RWPE2 (cell line): ENCODE measurements around the gene CDK15.
A peak's percentile ranks its signal among the peaks of the same experiment; 100 is the strongest.

Source experiments
- ATAC-seq: fragments of 200-7000 bp; cut with Tn5 transposase; 3 replicates; pipeline ENCODE4 v1.9.1; 2021; ENCODE audit warnings: low read depth
- DNase-seq: peaks from one replicate; pipeline ENCODE4 v3.0.0-alpha.2; 2020; ENCODE audit warnings: low spot score
- H3K27ac ChIP-seq: fragments of 450-650 bp; 2 replicates; pipeline ENCODE4 v1.5.1; 2017; ENCODE audit warnings: mild to moderate bottlenecking; ENCODE audit not compliant: poor library complexity, severe bottlenecking
- H3K27me3 ChIP-seq: fragments of 250-450 bp; sonication (Bioruptor Pico); 2 replicates; pipeline ENCODE4 v1.5.1; 2021; ENCODE audit warnings: mild to moderate bottlenecking, moderate library complexity; ENCODE audit not compliant: insufficient read depth, poor library complexity, severe bottlenecking
- H3K36me3 ChIP-seq: fragments of 250-450 bp; sonication (Bioruptor Pico); 2 replicates; pipeline ENCODE4 v1.5.1; 2020; ENCODE audit warnings: low read depth, mild to moderate bottlenecking, moderate library complexity
- H3K4me1 ChIP-seq: fragments of 250-450 bp; sonication (Bioruptor Pico); 2 replicates; pipeline ENCODE4 v1.5.1; 2021; ENCODE audit warnings: mild to moderate bottlenecking, moderate library complexity; ENCODE audit not compliant: insufficient read depth, poor library complexity, severe bottlenecking
- H3K4me3 ChIP-seq: fragments of 250-450 bp; sonication (Bioruptor Pico); 2 replicates; pipeline ENCODE4 v1.5.1; 2021; ENCODE audit warnings: mild to moderate bottlenecking, moderate library complexity; ENCODE audit not compliant: severe bottlenecking
- H3K9me3 ChIP-seq: fragments of 250-450 bp; sonication (Bioruptor Pico); 2 replicates; pipeline ENCODE4 v1.5.1; 2021; ENCODE audit warnings: mild to moderate bottlenecking, moderate library complexity; ENCODE audit not compliant: severe bottlenecking
- CTCF ChIP-seq: fragments of 450-650 bp; IDR thresholded peaks from one replicate; pipeline ENCODE4 v1.5.1; 2017; ENCODE audit warnings: mild to moderate bottlenecking, moderate library complexity; ENCODE audit not compliant: poor library complexity, severe bottlenecking

The CDK15 gene

GRCh38 chr2:201906777-201907562 lies 100.6 kb downstream of the CDK15 start:
- no peaks in the 10 kb centered on the region for H3K4me1 ChIP-seq
- no peaks in the 10 kb centered on the region for H3K36me3 ChIP-seq
- H3K27ac ChIP-seq = no peak overlapping the region
- no peak overlapping the region for H3K4me3 ChIP-seq
- DNase-seq (no peak), ATAC-seq (no peak)
- no peak for TF ChIP-seq CTCF
- H3K9me3 ChIP-seq = no peaks in the 10 kb centered on the region
- no peaks in the 10 kb centered on the region for H3K27me3 ChIP-seq

GRCh38 chr2:201907563-201907881 lies 101.2 kb downstream of the CDK15 start:
- Histone ChIP-seq H3K4me3 (no peak overlapping the region), H3K27me3 (no peaks in the 10 kb centered on the region), H3K27ac (no peak overlapping the region), H3K4me1 (no peaks in the 10 kb centered on the region), H3K9me3 (no peaks in the 10 kb centered on the region), H3K36me3 (no peaks in the 10 kb centered on the region)
- no peak for TF ChIP-seq CTCF
- ATAC-seq = no peak
- no peak for DNase-seq

- Histone ChIP-seq H3K9me3 (no peaks in the 10 kb centered on the region), H3K4me1 (no peaks in the 10 kb centered on the region), H3K4me3 (no peak overlapping the region), H3K36me3 (no peaks in the 10 kb centered on the region), H3K27ac (no peak overlapping the region), H3K27me3 (no peaks in the 10 kb centered on the region)
- no peak for DNase-seq
- TF ChIP-seq CTCF = no peak
- no peak for ATAC-seq
Measured at GRCh38 chr2:201908901-201909300, 102.6 kb downstream of the CDK15 start.

GRCh38 chr2:201909348-201909747 lies 103.0 kb downstream of the CDK15 start:
- DNase-seq (no peak), ATAC-seq (peak; percentile 77)
- Histone ChIP-seq H3K9me3 (no peaks in the 10 kb centered on the region), H3K27ac (no peak overlapping the region), H3K4me3 (no peak overlapping the region), H3K36me3 (no peaks in the 10 kb centered on the region), H3K4me1 (no peaks in the 10 kb centered on the region), H3K27me3 (no peaks in the 10 kb centered on the region)
- no peak for TF ChIP-seq CTCF

- H3K4me1 ChIP-seq = no peaks in the 10 kb centered on the region
- H3K27ac ChIP-seq = no peak overlapping the region
- ATAC-seq (0 out of 3 replicates have a peak, but pooled peaks have one; percentile 21), DNase-seq (no peak)
- no peaks in the 10 kb centered on the region for H3K27me3 ChIP-seq
- no peak overlapping the region for H3K4me3 ChIP-seq
- no peaks in the 10 kb centered on the region for H3K36me3 ChIP-seq
- TF ChIP-seq CTCF = no peak
- H3K9me3 ChIP-seq = no peaks in the 10 kb centered on the region
Measured at GRCh38 chr2:201909961-201910361, 103.6 kb downstream of the CDK15 start.
